Loucy (cell line): ENCODE measurements around the gene WWOX.

Experiments used
- CTCF ChIP-seq: fragments of 200-600 bp; sonication (generic); conservative IDR thresholded peaks from 2 replicates; pipeline ENCODE4 v1.5.1; 2014; ENCODE audit warnings: mild to moderate bottlenecking, antibody characterized with exemption, low read length
- EZH2phosphoT487 ChIP-seq: fragments of 200-600 bp; IDR thresholded peaks from 2 replicates; pipeline ENCODE4 v1.6.1; 2018; ENCODE audit warnings: antibody characterized with exemption, mild to moderate bottlenecking, moderate library complexity, borderline replicate concordance

GRCh38 chr16:78105517-78105916 is 6.1 kb downstream of the WWOX start:
- TF ChIP-seq CTCF (no peak), EZH2phosphoT487 (no peak)
